ENCODE data around the gene AIG1.

AIG1 gene

DNA sequence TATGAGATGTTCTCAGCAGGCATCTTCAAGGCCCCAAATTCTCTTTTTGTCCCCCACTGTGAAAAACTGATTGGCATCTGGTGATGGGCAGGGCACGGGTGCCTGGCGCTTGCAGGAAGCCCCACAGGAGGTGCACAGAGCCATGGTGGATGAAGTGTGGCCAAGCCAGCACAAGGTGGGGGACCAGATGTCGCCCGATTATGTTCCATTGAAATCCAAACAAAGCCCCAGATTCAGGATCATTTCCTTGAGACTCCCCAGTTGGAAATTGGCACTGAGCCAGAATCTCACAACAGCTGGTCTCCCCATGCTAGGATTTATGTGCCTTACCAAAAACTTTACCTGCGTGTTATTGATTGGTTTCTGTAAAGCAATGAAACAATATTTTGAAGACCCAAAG, 203.7 kb downstream of the AIG1 start:
- H3K4me3 ChIP-seq (ENCODE audit: low read length), result no peak overlapping the region
- no peaks in the 10 kb centered on the region for H3K4me1 ChIP-seq (ENCODE audit: control insufficient read depth, insufficient read depth, low read length)
- H3K27ac ChIP-seq (ENCODE audit: low read depth, low read length), result no peak overlapping the region
- H3K36me3 ChIP-seq (ENCODE audit: control insufficient read depth, insufficient read depth, low read length), result no peaks in the 10 kb centered on the region
- no peak overlapping the region for H3K9ac ChIP-seq (ENCODE audit: low read length)
- no peaks in the 10 kb centered on the region for H3K27me3 ChIP-seq (ENCODE audit: control insufficient read depth, insufficient read depth, low read length)

DNA sequence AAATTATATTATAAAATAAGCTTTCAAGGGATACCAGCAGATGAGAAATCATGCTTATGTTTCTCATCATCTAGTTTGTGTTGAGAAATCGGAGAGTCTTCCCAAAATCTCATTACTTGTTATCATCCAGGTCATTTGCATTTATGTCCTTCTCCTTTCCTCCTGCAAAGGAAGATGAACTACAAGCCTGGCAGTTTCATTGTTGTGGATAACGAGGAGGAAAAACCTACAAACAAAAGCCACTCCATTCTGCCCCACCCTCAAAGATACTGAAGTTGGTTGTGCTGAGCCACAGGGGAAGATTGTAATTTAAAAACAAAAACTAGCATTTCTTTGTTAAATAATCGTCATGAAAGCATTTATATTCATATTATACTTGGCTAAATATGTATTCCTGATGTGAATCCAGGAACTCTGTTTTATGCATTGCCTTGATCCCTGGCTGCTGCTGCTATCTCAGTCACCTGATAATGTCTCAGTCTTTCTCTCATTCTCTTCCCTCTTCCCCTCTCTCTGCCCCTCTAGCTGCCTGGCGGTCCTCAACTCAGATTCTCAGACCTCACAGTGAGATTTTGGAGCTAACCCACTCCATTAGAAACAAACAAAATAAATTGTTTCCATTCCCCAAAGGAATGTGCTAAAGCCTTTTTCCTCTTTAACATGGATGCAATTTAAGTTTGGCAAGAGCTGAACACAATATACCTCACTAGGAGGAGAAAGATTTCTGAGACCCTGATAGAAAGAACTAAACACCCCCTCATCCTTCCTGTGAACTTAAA, 204.5 kb downstream of the AIG1 start:
- H3K4me3 ChIP-seq (ENCODE audit: low read length), result no peak overlapping the region
- no peaks in the 10 kb centered on the region for H3K27me3 ChIP-seq (ENCODE audit: control insufficient read depth, insufficient read depth, low read length)
- no peaks in the 10 kb centered on the region for H3K4me1 ChIP-seq (ENCODE audit: control insufficient read depth, insufficient read depth, low read length)
- no peak overlapping the region for H3K27ac ChIP-seq (ENCODE audit: low read depth, low read length)
- no peaks in the 10 kb centered on the region for H3K36me3 ChIP-seq (ENCODE audit: control insufficient read depth, insufficient read depth, low read length)
- no peak overlapping the region for H3K9ac ChIP-seq (ENCODE audit: low read length)

DNA sequence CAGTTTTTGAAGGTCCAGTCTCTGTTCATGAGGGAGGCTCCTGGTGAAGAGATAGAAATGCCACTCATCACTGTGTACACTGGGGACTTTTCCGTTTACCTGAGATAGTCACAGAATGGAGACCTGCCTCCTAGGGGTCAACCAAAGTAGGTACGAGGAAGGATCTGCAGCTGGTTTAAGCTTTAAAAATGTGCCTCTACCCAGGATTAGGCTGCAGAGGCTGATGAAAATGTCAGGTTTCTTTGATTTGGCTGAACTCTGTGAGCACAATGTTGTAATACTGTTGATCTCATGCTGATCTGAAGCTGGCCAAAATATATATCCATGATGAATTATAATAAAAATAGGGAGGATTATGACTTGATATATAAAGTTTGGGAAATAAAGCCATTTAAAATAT, 207.1 kb downstream of the AIG1 start:
- Histone ChIP-seq H3K36me3 (ENCODE audit: control insufficient read depth, insufficient read depth, low read length) (no peaks in the 10 kb centered on the region), H3K27me3 (ENCODE audit: control insufficient read depth, insufficient read depth, low read length) (no peaks in the 10 kb centered on the region), H3K4me1 (ENCODE audit: control insufficient read depth, insufficient read depth, low read length) (peaks cover 10% of the 10 kb centered on the region), H3K27ac (ENCODE audit: low read depth, low read length) (no peak overlapping the region), H3K4me3 (ENCODE audit: low read length) (no peak overlapping the region), H3K9ac (ENCODE audit: low read length) (no peak overlapping the region)

DNA sequence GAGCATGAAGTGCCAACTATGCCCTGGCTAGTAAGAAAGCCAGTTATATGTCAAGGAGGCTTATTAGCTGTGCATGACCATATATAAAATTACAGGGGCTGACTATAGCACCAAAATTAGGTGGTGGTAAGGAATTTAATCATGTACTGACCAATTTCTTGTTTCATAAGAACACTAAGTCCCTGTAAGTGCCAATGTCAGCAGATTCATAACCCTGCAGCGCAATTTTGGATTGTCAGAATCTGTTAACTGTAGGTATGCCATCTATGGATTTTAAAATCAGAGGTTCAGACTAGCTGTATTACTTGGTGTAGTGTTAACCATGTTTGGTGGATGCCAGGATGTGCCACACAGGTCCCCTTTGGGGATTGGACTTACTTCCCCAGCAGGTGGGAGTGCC, 207.8 kb downstream of the AIG1 start:
- no peaks in the 10 kb centered on the region for H3K27me3 ChIP-seq (ENCODE audit: control insufficient read depth, insufficient read depth, low read length)
- H3K36me3 ChIP-seq (ENCODE audit: control insufficient read depth, insufficient read depth, low read length), result no peaks in the 10 kb centered on the region
- H3K4me1 ChIP-seq (ENCODE audit: control insufficient read depth, insufficient read depth, low read length), result peaks cover 10% of the 10 kb centered on the region
- H3K27ac ChIP-seq (ENCODE audit: low read depth, low read length), result no peak overlapping the region
- no peak overlapping the region for H3K9ac ChIP-seq (ENCODE audit: low read length)
- no peak overlapping the region for H3K4me3 ChIP-seq (ENCODE audit: low read length)

DNA sequence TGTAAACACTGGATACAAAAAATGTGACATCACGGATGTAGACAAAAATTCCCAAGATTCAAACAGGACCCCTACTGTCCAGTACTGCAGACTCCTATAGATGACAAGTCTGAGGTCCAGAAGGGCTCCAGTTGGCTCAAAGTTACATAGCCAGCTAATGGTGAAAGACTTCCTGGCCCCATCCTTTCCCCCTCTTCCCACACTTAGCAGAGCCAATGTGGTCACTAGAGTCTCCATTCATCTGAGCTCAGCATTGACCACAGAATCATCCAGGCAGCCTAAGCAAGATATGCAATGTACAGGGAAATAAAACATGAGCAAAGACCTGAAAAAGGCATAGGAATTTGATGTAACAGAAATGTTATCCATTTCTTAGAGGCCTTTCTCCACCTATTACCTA, 209.3 kb downstream of the AIG1 start:
- Histone ChIP-seq H3K27ac (ENCODE audit: low read depth, low read length) (no peak overlapping the region), H3K9ac (ENCODE audit: low read length) (no peak overlapping the region), H3K4me1 (ENCODE audit: control insufficient read depth, insufficient read depth, low read length) (peaks cover 10% of the 10 kb centered on the region), H3K36me3 (ENCODE audit: control insufficient read depth, insufficient read depth, low read length) (no peaks in the 10 kb centered on the region), H3K27me3 (ENCODE audit: control insufficient read depth, insufficient read depth, low read length) (no peaks in the 10 kb centered on the region), H3K4me3 (ENCODE audit: low read length) (no peak overlapping the region)

DNA sequence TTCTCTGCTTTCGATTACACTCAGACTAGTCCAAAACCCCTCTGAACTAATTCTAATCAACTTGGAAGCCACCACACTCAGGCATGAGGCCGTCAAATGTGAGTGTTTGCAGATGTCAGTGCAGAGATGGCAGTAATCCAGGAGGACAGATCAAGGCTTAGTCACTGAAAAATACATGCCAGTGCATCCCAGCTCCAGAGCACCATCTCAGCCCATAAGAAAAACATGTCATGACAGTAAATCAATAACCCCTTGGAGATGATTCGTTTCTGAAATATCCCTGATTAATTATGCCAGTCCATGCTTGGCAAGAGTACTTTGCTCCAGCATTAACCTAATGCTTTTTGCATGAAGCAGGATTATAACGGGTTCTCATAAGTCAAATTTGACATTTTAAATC, 210.3 kb downstream of the AIG1 start:
- no peak overlapping the region for H3K9ac ChIP-seq (ENCODE audit: low read length)

DNA sequence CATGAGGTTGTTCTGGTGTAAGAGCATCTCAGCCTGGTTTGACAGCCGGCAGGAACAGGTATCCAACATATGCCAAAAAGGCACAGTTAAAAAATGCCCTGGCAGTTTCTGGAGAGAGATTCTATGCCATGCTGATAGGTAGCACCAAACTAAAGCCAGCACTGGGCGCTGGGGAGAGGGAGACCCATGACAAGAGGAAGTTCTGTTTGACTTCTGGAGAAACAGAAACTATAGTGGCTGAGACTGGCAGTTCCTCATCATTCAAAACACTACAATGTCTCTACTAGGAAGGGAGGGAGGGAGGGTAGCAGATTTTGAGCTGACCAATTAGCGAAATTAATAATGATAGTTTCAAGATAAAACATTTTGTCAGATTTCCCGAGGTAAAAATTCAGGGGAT, 215.7 kb downstream of the AIG1 start:
- no peak overlapping the region for H3K9ac ChIP-seq (ENCODE audit: low read length)
- H3K27ac ChIP-seq (ENCODE audit: low read depth, low read length), result no peak overlapping the region
- no peaks in the 10 kb centered on the region for H3K36me3 ChIP-seq (ENCODE audit: control insufficient read depth, insufficient read depth, low read length)
- no peak overlapping the region for H3K4me3 ChIP-seq (ENCODE audit: low read length)
- H3K27me3 ChIP-seq (ENCODE audit: control insufficient read depth, insufficient read depth, low read length), result no peaks in the 10 kb centered on the region
- H3K4me1 ChIP-seq (ENCODE audit: control insufficient read depth, insufficient read depth, low read length), result peaks cover 5% of the 10 kb centered on the region

More for the DNA sequence above, 210.3 kb downstream of the AIG1 start:
- Histone ChIP-seq H3K27ac (ENCODE audit: low read depth, low read length) (no peak overlapping the region), H3K36me3 (ENCODE audit: control insufficient read depth, insufficient read depth, low read length) (no peaks in the 10 kb centered on the region), H3K4me3 (ENCODE audit: low read length) (no peak overlapping the region), H3K4me1 (ENCODE audit: control insufficient read depth, insufficient read depth, low read length) (peaks cover 10% of the 10 kb centered on the region), H3K27me3 (ENCODE audit: control insufficient read depth, insufficient read depth, low read length) (no peaks in the 10 kb centered on the region)

DNA sequence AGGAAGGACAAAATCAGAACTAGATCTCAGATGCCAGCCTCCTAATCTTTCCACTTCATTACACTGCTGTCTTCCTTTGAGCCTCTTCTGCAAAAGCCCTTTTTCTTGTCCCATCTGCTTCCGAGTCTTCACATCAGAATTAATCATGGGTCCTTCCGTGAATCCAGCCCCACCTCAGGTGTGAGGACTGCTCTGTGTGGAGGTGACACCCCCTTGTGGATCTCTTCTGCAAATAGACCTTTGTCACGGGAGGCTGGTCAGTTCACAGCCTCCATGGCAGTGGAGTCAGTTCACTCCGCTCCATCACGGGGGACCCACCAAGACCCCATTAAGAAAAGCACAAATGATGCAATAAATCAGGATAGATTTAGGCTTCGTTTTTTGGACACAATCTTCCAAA, 218.7 kb downstream of the AIG1 start:
- H3K9ac ChIP-seq (ENCODE audit: low read length), result no peak overlapping the region
- H3K27ac ChIP-seq (ENCODE audit: low read depth, low read length), result no peak overlapping the region
- no peak overlapping the region for H3K4me3 ChIP-seq (ENCODE audit: low read length)
- H3K27me3 ChIP-seq (ENCODE audit: control insufficient read depth, insufficient read depth, low read length), result no peaks in the 10 kb centered on the region
- H3K4me1 ChIP-seq (ENCODE audit: control insufficient read depth, insufficient read depth, low read length), result no peaks in the 10 kb centered on the region
- H3K36me3 ChIP-seq (ENCODE audit: control insufficient read depth, insufficient read depth, low read length), result no peaks in the 10 kb centered on the region

DNA sequence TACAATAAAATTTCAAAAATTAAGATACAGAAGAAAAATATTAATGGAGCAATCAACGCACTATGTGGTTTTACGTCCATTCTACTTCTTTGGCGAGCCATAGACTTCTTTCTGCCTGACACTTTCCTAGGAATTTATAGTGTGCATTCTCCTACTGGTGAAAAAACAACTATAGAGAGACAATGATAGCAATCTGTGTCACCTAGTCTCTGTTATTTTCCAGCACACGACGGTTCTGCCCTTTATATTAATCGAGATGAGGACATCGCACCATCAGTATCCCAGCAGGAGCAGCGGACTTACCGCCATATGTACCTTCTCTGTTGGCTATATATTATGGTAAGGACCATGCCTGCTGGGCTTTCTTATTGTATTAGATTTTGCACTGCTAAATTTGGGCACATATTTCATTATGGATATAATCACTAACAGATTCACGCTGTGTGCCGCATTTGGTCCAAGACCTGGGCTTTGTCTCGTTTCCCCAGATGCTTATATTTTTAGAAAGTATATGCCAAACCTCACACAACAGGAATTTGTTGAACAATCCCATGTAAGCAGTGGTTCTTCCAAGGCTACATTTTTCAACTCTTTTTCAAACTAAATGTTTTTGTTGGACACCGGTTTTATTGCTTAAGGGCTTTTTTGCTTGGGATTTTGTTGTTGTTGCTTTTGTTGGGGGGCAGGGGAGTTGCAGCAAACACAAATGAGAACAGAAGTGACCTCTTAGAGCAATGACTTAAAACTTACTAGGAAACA, 223.4 kb downstream of the AIG1 start:
- no peaks in the 10 kb centered on the region for H3K27me3 ChIP-seq (ENCODE audit: control insufficient read depth, insufficient read depth, low read length)

DNA sequence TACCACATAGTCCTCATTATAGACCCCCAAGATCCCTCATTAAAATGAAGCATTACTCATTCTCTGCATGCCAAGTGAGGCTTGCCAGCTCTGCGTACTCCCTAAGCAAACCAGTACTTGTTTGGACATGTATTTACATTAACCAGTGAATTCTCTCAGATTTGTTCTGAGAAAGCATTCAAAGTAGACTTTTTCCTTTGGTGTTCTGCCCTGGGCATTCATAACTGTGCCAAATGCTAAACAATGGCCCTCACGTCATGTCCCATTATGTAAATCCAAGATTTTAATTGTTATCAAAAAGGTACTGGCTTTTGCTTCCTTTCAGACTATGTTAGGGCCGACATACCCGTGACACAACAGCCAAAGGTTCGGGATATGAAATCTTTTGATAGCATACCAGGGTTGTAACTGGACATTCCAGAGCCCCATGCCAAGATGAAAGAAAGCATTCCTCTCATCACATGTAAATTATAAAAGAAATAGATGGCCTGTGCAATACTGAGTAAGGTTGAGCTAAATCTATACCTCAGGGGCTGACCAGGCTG, 225.6 kb downstream of the AIG1 start:
- no peak overlapping the region for H3K4me3 ChIP-seq (ENCODE audit: low read length)
- peaks cover 10% of the 10 kb centered on the region for H3K4me1 ChIP-seq (ENCODE audit: control insufficient read depth, insufficient read depth, low read length)
- peak overlapping the region; percentile 25 for H3K27ac ChIP-seq (ENCODE audit: low read depth, low read length)
- no peaks in the 10 kb centered on the region for H3K27me3 ChIP-seq (ENCODE audit: control insufficient read depth, insufficient read depth, low read length)
- H3K9ac ChIP-seq (ENCODE audit: low read length), result no peak overlapping the region
- no peaks in the 10 kb centered on the region for H3K36me3 ChIP-seq (ENCODE audit: control insufficient read depth, insufficient read depth, low read length)

More for the DNA sequence above, 223.4 kb downstream of the AIG1 start:
- Histone ChIP-seq H3K36me3 (ENCODE audit: control insufficient read depth, insufficient read depth, low read length) (no peaks in the 10 kb centered on the region), H3K4me3 (ENCODE audit: low read length) (no peak overlapping the region), H3K27ac (ENCODE audit: low read depth, low read length) (no peak overlapping the region), H3K4me1 (ENCODE audit: control insufficient read depth, insufficient read depth, low read length) (peaks cover 10% of the 10 kb centered on the region), H3K9ac (ENCODE audit: low read length) (no peak overlapping the region)

DNA sequence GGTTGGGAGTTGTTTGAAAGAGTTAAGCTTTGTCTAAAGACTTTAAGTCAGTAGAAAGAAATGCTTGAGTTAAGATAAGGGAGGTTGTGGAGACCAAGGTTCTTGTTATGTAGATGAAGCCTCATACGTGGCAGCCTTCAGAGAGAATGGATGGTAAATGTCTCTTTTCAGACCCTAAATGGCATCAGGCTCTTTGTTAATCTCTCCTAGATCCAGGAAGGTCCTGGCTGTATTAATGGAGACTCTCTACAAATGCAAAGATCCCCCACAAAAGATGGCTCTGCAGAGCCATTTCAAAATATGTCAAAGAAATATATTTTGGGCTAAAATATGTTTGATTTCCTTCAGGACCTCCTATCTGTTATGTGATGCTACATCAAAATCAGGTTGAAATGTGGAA, 228.2 kb downstream of the AIG1 start:
- Histone ChIP-seq H3K9ac (ENCODE audit: low read length) (no peak overlapping the region), H3K4me1 (ENCODE audit: control insufficient read depth, insufficient read depth, low read length) (peaks cover 10% of the 10 kb centered on the region), H3K27me3 (ENCODE audit: control insufficient read depth, insufficient read depth, low read length) (no peaks in the 10 kb centered on the region), H3K4me3 (ENCODE audit: low read length) (no peak overlapping the region), H3K36me3 (ENCODE audit: control insufficient read depth, insufficient read depth, low read length) (no peaks in the 10 kb centered on the region), H3K27ac (ENCODE audit: low read depth, low read length) (no peak overlapping the region)

DNA sequence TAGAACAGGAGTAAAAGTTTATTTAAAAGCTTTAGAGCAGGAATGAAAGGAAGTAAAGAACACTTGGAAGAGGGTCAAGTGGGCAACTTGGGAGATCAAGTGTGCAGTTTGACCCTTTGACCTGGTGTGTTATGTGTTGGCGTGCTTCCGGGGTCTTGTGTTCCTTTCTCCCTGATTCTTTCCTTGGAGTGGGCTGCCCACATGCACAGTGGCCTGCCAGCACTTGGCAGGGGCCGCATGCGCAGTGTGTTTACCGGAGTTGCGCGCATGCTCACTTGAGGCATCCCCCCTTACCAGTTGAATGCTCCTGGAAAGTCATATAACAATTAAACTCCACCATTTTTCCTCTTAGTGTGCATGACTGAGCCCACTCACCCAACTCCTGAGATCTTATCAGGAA, 229.5 kb downstream of the AIG1 start:
- H3K9ac ChIP-seq (ENCODE audit: low read length), result no peak overlapping the region
- no peak overlapping the region for H3K4me3 ChIP-seq (ENCODE audit: low read length)
- no peaks in the 10 kb centered on the region for H3K27me3 ChIP-seq (ENCODE audit: control insufficient read depth, insufficient read depth, low read length)
- no peaks in the 10 kb centered on the region for H3K36me3 ChIP-seq (ENCODE audit: control insufficient read depth, insufficient read depth, low read length)
- no peak overlapping the region for H3K27ac ChIP-seq (ENCODE audit: low read depth, low read length)
- H3K4me1 ChIP-seq (ENCODE audit: control insufficient read depth, insufficient read depth, low read length), result peaks cover 10% of the 10 kb centered on the region
